Measurements from ENCODE around the gene ADGRL1.

ADGRL1 gene

DNA sequence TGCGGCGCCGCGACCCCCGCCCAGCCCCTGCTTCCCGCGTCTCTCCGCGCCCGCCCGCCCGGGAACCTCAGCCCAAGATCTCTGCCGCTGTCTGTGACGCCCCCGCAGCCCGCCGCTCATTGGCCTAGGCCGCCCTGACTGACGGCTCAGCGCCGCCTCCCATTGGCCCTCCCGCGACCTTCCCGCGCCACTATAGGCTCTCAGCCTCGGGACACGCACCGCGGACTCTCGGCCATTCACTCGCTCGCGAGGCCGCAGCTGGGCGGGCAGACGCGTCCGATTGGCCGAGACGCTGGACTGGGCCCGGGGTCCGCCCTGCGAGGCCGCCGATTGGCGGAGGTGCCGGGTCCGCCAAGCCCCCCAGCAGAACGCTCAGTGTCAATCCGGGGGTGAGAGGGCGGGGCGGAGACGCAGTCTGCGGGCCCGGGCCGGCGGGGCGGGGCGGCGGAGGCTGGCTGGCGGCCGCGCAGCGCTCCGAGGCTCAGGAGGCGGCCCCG is 88.3 kb downstream of the ADGRL1 start, which contains the start of gene PRKACA:
TSS of gene PRKACA (minus strand) at position 95 of the 497 bp plus-strand sequence. CDS start 215 bp downstream, outside the sequence.
- H3K4me3 ChIP-seq (ENCODE audit: low read depth, low read length) = peak within 1 kb of the TSS; percentile 86
- in situ Hi-C loops (cut with HindIII; ENCODE audit: low sequenced_read_pairs) = no loop called here
- TF ChIP-seq, protein P1, sequence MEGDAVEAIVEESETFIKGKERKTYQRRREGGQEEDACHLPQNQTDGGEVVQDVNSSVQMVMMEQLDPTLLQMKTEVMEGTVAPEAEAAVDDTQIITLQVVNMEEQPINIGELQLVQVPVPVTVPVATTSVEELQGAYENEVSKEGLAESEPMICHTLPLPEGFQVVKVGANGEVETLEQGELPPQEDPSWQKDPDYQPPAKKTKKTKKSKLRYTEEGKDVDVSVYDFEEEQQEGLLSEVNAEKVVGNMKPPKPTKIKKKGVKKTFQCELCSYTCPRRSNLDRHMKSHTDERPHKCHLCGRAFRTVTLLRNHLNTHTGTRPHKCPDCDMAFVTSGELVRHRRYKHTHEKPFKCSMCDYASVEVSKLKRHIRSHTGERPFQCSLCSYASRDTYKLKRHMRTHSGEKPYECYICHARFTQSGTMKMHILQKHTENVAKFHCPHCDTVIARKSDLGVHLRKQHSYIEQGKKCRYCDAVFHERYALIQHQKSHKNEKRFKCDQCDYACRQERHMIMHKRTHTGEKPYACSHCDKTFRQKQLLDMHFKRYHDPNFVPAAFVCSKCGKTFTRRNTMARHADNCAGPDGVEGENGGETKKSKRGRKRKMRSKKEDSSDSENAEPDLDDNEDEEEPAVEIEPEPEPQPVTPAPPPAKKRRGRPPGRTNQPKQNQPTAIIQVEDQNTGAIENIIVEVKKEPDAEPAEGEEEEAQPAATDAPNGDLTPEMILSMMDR (IDR thresholded peaks at IDR 0.05; ENCODE audit: low read depth, low read length) = no peak
- DNase-seq (ENCODE audit: low read depth, low spot score) = peak; percentile 99

DNA sequence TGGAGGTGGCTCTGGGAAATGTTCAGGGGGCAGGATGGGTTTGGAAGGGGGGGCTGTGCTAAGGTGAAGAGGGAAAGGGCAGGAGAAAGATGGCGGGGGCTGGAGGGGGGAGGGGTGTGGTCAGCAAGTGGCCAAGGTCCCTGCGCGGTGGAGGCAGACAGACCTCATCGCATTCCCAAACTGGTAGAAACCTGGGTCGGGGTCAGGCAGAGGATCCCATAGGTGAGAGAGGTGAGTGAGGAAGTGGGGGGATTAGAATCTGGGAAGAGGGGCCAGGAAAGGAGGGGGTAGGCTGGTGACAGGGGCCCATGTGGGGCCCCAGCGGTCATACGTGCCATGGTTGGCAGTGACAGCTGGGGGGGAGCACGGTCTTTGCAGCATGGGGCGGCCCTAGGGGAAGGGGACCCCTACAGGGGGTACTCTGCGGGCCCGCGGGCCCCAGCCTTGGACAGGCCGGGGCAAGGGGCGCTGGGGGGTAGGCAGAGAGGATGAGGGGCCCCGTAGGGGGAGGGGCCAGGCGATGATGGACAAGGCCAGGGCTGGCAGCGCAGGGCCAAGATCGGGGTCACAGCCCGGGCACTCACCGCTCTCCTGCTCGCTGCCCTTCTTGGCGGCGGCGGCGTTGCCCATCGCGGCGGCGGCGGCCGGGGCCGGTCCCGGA is 88.9 kb downstream of the ADGRL1 start:
- in situ Hi-C loops (cut with HindIII; ENCODE audit: low sequenced_read_pairs) = no loop called here
- no peak for DNase-seq (ENCODE audit: low read depth, low spot score)
- peak overlapping the region; percentile 86 for H3K4me3 ChIP-seq (ENCODE audit: low read depth, low read length)
- TF ChIP-seq, protein P1 (IDR thresholded peaks at IDR 0.05; ENCODE audit: low read depth, low read length) = no peak

DNA sequence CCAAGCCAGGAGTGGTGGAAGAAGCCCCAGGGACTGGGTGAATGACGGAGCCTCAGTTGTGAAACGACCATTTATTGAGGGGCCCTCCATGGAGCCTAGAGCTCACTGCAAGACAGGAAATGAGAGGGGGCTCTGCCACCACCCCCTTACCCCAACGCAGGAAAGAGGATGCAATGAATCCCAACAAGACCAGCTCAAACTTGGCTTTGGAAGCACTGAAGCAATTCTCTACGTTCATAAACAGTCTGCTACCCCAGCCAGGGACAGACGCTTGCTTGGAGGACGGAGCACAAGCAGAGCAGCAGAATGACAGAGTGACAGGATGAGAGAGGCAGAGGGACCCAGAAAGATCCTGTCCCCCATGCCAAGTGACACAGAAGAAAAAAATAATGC is 89.4 kb downstream of the ADGRL1 start:
- peak overlapping the region; percentile 86 for H3K4me3 ChIP-seq (ENCODE audit: low read depth, low read length)
- DNase-seq (ENCODE audit: low read depth, low spot score) = no peak
- in situ Hi-C loops (cut with HindIII; ENCODE audit: low sequenced_read_pairs) = no loop called here
- TF ChIP-seq, protein P1 (IDR thresholded peaks at IDR 0.05; ENCODE audit: low read depth, low read length) = no peak

DNA sequence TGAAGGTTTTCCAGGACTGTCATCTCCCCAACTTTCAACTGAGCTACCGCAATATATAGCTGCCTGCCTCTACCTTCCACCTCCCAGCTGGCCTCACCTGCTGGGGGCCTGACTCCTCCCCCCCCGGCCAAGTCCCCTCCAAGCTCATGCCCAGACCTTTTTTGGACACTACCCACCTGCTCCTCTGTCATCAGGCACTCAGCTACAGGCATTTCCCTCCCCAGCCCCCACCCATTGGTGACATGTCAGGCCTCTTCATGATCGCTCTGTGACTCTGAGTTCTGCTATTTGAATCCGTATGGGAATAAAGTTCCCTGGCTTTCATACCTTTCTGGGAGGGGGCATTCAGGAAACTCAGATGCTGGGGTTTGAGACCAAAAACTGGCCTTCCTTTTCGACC is 90.2 kb downstream of the ADGRL1 start:
- H3K4me3 ChIP-seq (ENCODE audit: low read depth, low read length) = no peak overlapping the region
- TF ChIP-seq, protein P1 (IDR thresholded peaks at IDR 0.05; ENCODE audit: low read depth, low read length) = no peak
- in situ Hi-C loops (cut with HindIII; ENCODE audit: low sequenced_read_pairs) = no loop called here
- DNase-seq (ENCODE audit: low read depth, low spot score) = no peak

DNA sequence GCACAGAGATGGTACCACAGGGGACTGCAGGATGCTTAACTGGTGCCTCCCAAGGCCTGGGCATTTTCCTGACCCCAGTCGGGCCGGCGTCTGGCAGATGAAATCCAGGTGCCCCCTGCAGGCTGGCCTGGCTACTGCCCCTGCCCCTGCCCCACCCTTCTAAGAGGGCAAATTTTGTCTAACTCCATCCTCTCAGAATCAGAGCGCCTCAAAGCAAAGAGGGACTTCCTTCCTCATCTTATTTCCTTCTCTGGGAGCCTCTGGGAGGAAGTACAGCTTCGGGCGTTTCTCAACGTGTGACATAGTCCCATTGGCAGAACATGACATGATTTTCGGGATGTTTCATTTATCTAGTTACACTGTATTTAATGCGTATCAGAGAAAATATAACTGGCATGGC is 91.1 kb downstream of the ADGRL1 start:
- in situ Hi-C loops (cut with HindIII; ENCODE audit: low sequenced_read_pairs) = no loop called here
- no peak for DNase-seq (ENCODE audit: low read depth, low spot score)
- no peak overlapping the region for H3K4me3 ChIP-seq (ENCODE audit: low read depth, low read length)
- TF ChIP-seq, protein P1 (IDR thresholded peaks at IDR 0.05; ENCODE audit: low read depth, low read length) = peak; percentile 55

DNA sequence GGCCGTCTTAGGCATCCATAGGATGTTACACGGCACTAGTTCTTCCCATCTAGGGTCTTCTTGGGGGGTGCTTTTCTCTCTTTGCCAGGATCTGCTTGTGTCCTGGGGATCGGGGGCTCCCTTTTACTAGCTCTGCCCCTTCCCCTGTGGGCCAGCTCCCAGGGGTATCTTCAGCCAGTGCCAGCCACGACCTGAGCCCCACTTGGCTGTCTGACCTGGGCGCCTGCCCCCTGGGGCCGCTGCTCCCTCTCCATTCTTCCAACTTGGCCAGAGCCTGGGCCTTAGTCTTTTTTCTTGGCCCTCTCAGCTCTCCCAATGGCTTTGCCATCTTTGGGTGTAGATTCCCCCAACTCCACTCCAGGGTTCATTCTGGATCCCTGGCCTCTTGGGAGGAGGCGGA is 91.5 kb downstream of the ADGRL1 start:
- DNase-seq (ENCODE audit: low read depth, low spot score) = no peak
- no peak overlapping the region for H3K4me3 ChIP-seq (ENCODE audit: low read depth, low read length)
- in situ Hi-C loops (cut with HindIII; ENCODE audit: low sequenced_read_pairs) = no loop called here
- TF ChIP-seq, protein P1 (IDR thresholded peaks at IDR 0.05; ENCODE audit: low read depth, low read length) = no peak
